Natural killer cell (primary cell): ENCODE measurements around the gene NOCT. TPM values are rescaled to one million over a fixed set of nuclear protein-coding genes. Genes with fewer than 3 reads are reported as not detected.

Experiments
- ATAC-seq, 3 donors: fragments of 150-1000 bp in 2 of 3; fragments of 200-7000 bp in 1 of 3; cut with Tn5 transposase; 1 replicate in 1 of 3; 2 replicates in 2 of 3; pipeline ENCODE4 v1.10.0; 2021; ENCODE audit warnings: mild to moderate bottlenecking in 2 of 3, moderate library complexity in 2 of 3
- DNase-seq, 2 donors: peaks; one replicate each; pipeline versions ENCODE4 v3.0.0 to v3.0.0-alpha.2; 2013 to 2021; ENCODE audit warnings: mixed read lengths in 1 of 2
- H3K27ac ChIP-seq: one replicate; pipeline ENCODE4 v1.5.1; 2013; ENCODE audit warnings: mild to moderate bottlenecking, low read length
- H3K27me3 ChIP-seq: one replicate; pipeline ENCODE4 v1.6.1; 2013; ENCODE audit warnings: low read length; ENCODE audit not compliant: control insufficient read depth, insufficient read depth
- H3K36me3 ChIP-seq: one replicate; pipeline ENCODE4 v1.6.1; 2013; ENCODE audit warnings: low read length; ENCODE audit not compliant: control insufficient read depth, insufficient read depth
- H3K4me1 ChIP-seq: one replicate; pipeline ENCODE4 v1.6.1; 2013; ENCODE audit warnings: low read length; ENCODE audit not compliant: control insufficient read depth, insufficient read depth
- H3K4me3 ChIP-seq: one replicate; pipeline ENCODE4 v1.5.1; 2013; ENCODE audit warnings: low read length
- H3K9me3 ChIP-seq: one replicate; pipeline ENCODE4 v1.6.1; 2013; ENCODE audit warnings: low read length; ENCODE audit not compliant: control insufficient read depth, insufficient read depth
- H3K27ac Mint-ChIP-seq, 2 donors: one replicate each; pipeline ENCODE4 v1.8.0; 2022; ENCODE audit warnings: mild to moderate bottlenecking in 2 of 2, mixed read lengths in 2 of 2, moderate library complexity in 1 of 2
- H3K27me3 Mint-ChIP-seq, 2 donors: one replicate each; pipeline ENCODE4 v1.8.0; 2022; ENCODE audit warnings: low read depth in 2 of 2, mixed read lengths in 2 of 2
- H3K36me3 Mint-ChIP-seq: one replicate; pipeline ENCODE4 v1.8.0; 2022; ENCODE audit warnings: mixed read lengths
- H3K4me1 Mint-ChIP-seq, 2 donors: one replicate each; pipeline ENCODE4 v1.8.0; 2022; ENCODE audit warnings: mixed read lengths in 2 of 2
- H3K4me3 Mint-ChIP-seq: one replicate; pipeline ENCODE4 v1.8.0; 2022; ENCODE audit warnings: mild to moderate bottlenecking, moderate library complexity, mixed read lengths
- H3K9me3 Mint-ChIP-seq, 2 donors: one replicate each; pipeline ENCODE4 v1.8.0; 2022; ENCODE audit warnings: mixed read lengths in 2 of 2
- WGBS: methylation state at CpG from one replicate; pipeline ENCODE4 v1.1.7; 2013; ENCODE audit warnings: missing lambda C conversion rate; ENCODE audit not compliant: insufficient coverage; 5-methylcytosine and 5-hydroxymethylcytosine counted together
- intact Hi-C: fragments of 100-400 bp; cut with micrococcal nuclease; formaldehyde crosslinking; loops from one replicate; pipeline ENCODE4 v1.14.2; 2022
- total RNA-seq, 4 donors: library from RNA; stranded (reverse); fragments of 120-200 nt in 1 of 4; gene quantifications; one replicate each; pipeline versions ENCODE4 v1.2.3 to v1.2.4, GENCODE V29; 2013 to 2022
- TF ChIP-seq, protein P1 (sequence below): fragments of 200-600 bp; IDR thresholded peaks from one replicate; pipeline ENCODE4 v1.8.0; 2022; ENCODE audit warnings: antibody characterized with exemption

NOCT gene
- total RNA-seq, 3 donors from 2014 or later (not counting 1 experiment from before 2014, with no cell fraction given), result 17.6 to 28.5 (median 20.9) TPM

DNA sequence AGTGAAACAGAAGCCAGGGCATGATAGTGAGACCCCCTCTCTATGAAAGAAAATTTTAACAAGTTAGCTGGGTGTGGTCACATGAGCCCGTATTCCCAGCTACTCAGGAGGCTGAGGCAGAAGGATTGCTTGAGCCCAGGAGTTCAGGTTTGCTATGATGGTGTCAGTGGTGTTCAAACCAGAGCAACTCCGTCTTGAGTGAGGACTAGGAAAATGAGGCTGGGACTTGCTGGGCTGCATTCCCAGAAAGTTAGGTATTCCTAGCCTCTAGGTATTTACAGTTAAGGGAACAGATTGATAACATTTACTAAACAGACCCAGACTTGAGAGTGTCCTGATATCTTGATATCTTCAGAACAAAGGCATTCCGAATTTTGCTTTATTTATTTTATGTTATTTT is 37.0 kb upstream of the NOCT start:
- ATAC-seq (no peak), DNase-seq (no peak)
- no peaks in the 10 kb centered on the region for H3K36me3 Mint-ChIP-seq
- Histone ChIP-seq H3K4me1 (peaks cover 3% of the 10 kb centered on the region), H3K4me3 (no peak overlapping the region), H3K27me3 (no peaks in the 10 kb centered on the region), H3K27ac (no peak overlapping the region), H3K9me3 (no peaks in the 10 kb centered on the region), H3K36me3 (no peaks in the 10 kb centered on the region)
- intact Hi-C loops, result no loop called here
- 87% methylated on average over 2 of the region's 3 CpGs for WGBS
- no peaks in the 10 kb centered on the region for H3K9me3 Mint-ChIP-seq
- H3K27me3 Mint-ChIP-seq, result no peaks in the 10 kb centered on the region
- H3K4me1 Mint-ChIP-seq, result peaks cover 0 to 5% of the 10 kb centered on the region in 2 donors
- no peak overlapping the region for H3K4me3 Mint-ChIP-seq
- no peak overlapping the region for H3K27ac Mint-ChIP-seq
- TF ChIP-seq, protein P1, sequence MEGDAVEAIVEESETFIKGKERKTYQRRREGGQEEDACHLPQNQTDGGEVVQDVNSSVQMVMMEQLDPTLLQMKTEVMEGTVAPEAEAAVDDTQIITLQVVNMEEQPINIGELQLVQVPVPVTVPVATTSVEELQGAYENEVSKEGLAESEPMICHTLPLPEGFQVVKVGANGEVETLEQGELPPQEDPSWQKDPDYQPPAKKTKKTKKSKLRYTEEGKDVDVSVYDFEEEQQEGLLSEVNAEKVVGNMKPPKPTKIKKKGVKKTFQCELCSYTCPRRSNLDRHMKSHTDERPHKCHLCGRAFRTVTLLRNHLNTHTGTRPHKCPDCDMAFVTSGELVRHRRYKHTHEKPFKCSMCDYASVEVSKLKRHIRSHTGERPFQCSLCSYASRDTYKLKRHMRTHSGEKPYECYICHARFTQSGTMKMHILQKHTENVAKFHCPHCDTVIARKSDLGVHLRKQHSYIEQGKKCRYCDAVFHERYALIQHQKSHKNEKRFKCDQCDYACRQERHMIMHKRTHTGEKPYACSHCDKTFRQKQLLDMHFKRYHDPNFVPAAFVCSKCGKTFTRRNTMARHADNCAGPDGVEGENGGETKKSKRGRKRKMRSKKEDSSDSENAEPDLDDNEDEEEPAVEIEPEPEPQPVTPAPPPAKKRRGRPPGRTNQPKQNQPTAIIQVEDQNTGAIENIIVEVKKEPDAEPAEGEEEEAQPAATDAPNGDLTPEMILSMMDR, result no peak

DNA sequence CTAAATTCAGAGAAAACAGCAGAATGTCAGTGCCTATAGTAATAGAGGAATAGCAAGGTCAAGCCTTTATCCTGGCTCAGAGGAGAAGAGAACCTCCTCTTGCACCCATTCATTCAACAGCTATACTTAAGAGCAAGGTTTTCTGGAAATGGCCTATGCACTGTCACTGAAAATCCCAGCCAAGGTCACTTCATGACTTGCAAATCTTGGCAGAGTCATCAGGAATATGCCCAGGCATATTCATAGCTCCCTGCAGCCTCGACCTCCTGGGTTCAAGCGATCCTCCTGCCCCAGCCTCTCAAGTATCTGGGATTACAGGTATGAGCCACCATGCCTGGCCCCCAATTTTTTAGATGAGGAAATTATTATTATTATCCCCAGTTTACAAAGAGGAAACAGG is 35.8 kb upstream of the NOCT start:
- Mint-ChIP-seq H3K27ac (no peak overlapping the region), H3K4me1 (peaks cover 0 to 5% of the 10 kb centered on the region in 2 donors), H3K9me3 (no peaks in the 10 kb centered on the region), H3K27me3 (no peaks in the 10 kb centered on the region), H3K36me3 (no peaks in the 10 kb centered on the region), H3K4me3 (no peak overlapping the region)
- H3K27me3 ChIP-seq, result no peaks in the 10 kb centered on the region
- DNase-seq, result no peak
- no peaks in the 10 kb centered on the region for H3K36me3 ChIP-seq
- H3K4me1 ChIP-seq, result peaks cover 3% of the 10 kb centered on the region
- H3K9me3 ChIP-seq, result no peaks in the 10 kb centered on the region
- TF ChIP-seq, protein P1, result no peak
- no peak overlapping the region for H3K27ac ChIP-seq
- no peak for ATAC-seq
- intact Hi-C loops, result no loop called here
- H3K4me3 ChIP-seq, result no peak overlapping the region
- WGBS, result 85% methylated on average over 2 of the region's 2 CpGs

DNA sequence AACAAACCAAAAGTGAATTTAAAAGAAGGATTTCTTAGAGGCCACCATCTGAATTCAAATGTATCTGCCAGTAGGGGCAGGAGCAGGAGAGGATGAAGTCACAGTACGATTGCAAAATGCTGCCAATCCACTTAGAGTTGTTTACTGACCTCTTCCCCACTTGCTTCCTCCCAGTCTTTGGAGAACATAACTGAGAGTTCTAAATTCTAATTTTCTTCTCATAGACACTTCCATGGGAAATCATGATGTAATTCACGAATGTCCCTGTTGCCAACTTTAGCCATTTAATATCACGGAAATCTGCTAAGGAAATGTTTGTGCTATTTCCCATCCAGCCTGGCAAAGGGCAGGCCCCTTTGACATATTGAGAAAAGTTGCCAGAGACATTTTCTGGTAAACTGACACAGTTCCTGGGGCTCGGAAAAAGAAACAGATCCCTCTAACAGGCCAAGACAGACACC is 33.6 kb upstream of the NOCT start:
- TF ChIP-seq, protein P1, result no peak
- no peaks in the 10 kb centered on the region for H3K9me3 Mint-ChIP-seq
- Histone ChIP-seq H3K36me3 (no peaks in the 10 kb centered on the region), H3K27ac (no peak overlapping the region), H3K4me1 (peaks cover 3% of the 10 kb centered on the region), H3K4me3 (no peak overlapping the region), H3K9me3 (no peaks in the 10 kb centered on the region), H3K27me3 (no peaks in the 10 kb centered on the region)
- no peaks in the 10 kb centered on the region for H3K36me3 Mint-ChIP-seq
- no peak for DNase-seq
- intact Hi-C loops, result no loop called here
- H3K4me3 Mint-ChIP-seq, result no peak overlapping the region
- no peak for ATAC-seq
- H3K27me3 Mint-ChIP-seq, result no peaks in the 10 kb centered on the region
- 85% methylated on average over 4 of the region's 4 CpGs for WGBS
- H3K4me1 Mint-ChIP-seq, result peaks cover 0 to 5% of the 10 kb centered on the region in 2 donors
- no peak overlapping the region for H3K27ac Mint-ChIP-seq

DNA sequence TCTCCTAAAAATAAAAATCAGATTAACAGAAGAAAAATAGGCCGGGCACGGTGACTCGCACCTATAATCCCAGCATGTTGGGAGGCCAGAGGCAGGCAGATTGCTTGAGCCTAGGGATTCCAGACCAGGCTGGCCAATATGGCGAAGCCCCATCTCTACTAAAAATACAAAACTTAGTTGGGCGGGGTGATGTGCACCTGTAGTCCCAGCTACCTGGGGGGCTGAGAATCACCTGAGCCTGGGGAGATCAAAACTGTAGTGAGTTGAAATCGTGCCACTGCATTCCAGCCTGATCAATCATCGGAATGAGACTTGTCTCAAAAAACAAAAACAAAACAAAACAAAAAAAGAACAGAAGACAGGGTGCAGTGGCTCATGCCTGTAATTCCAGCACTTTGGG is 32.8 kb upstream of the NOCT start:
- H3K27me3 ChIP-seq, result no peaks in the 10 kb centered on the region
- Mint-ChIP-seq H3K36me3 (no peaks in the 10 kb centered on the region), H3K4me3 (no peak overlapping the region), H3K4me1 (peaks cover 0 to 2% of the 10 kb centered on the region in 2 donors), H3K27ac (no peak overlapping the region), H3K27me3 (no peaks in the 10 kb centered on the region), H3K9me3 (no peaks in the 10 kb centered on the region)
- no peaks in the 10 kb centered on the region for H3K9me3 ChIP-seq
- peaks cover 3% of the 10 kb centered on the region for H3K4me1 ChIP-seq
- no peak overlapping the region for H3K4me3 ChIP-seq
- no peaks in the 10 kb centered on the region for H3K36me3 ChIP-seq
- no peak overlapping the region for H3K27ac ChIP-seq
- DNase-seq (no peak), ATAC-seq (no peak)
- WGBS, result 97% methylated on average over 7 of the region's 7 CpGs
- intact Hi-C loops, result no loop called here
- TF ChIP-seq, protein P1, result no peak
